GM21390 (cell line): Measurements from ENCODE around the gene FBXO22.
"Not testable (repeated sequence)": the region's sequence is repeated elsewhere in the genome, so short reads cannot be mapped to it uniquely, and the experiment has no call there.

Experiments
- ATAC-seq: cut with Tn5 transposase; IDR thresholded peaks from one replicate; pipeline ENCODE4 v1.9.1; 2021; ENCODE audit not compliant: unreplicated experiment

FBXO22 gene

GRCh38 chr15:75976766-75977165 lies 73.1 kb downstream of the FBXO22 start:
- not testable (repeated sequence) for ATAC-seq

- ATAC-seq: no peak
These were observed 77.6 kb downstream of the FBXO22 start for GRCh38 chr15:75981149-75981815.

- no peak for ATAC-seq
These were observed 78.8 kb downstream of the FBXO22 start for GRCh38 chr15:75982468-75982867.

GRCh38 chr15:75984706-75985105 lies 81.0 kb downstream of the FBXO22 start:
- not testable (repeated sequence) for ATAC-seq

GRCh38 chr15:75985971-75986370 lies 82.3 kb downstream of the FBXO22 start:
- ATAC-seq: no peak

GRCh38 chr15:75989045-75989444 lies 85.4 kb downstream of the FBXO22 start:
- ATAC-seq: no peak

GRCh38 chr15:75989875-75990274 lies 86.2 kb downstream of the FBXO22 start:
- ATAC-seq: no peak
